AG04450 (cell line): ENCODE measurements around the gene ZNF212. TPM values are rescaled to one million over a fixed set of nuclear protein-coding genes. Genes with fewer than 3 reads are reported as not detected.

Source experiments
- CTCF ChIA-PET: fragments of 300-600, 350-600 bp; formaldehyde crosslinking; extraction: SDS; loops from one replicate; lab custom pipeline; 2022; ENCODE audit warnings: antibody characterized with exemption, inconsistent platforms; lab: Charles Lee
- POLR2A ChIA-PET: fragments of 350-600 bp; formaldehyde crosslinking; extraction: SDS; loops from one replicate; lab custom pipeline; 2021; ENCODE audit warnings: antibody characterized with exemption, inconsistent platforms; lab: Yijun Ruan, JAX
- DNase-seq: peaks from one replicate; pipeline ENCODE4 v3.0.0-alpha.2; 2011; ENCODE audit warnings: low read depth, low spot score
- H3K27ac ChIP-seq: one replicate; pipeline ENCODE4 v1.5.1; 2012; ENCODE audit warnings: low read depth, low read length, control low read depth
- H3K27me3 ChIP-seq: one replicate; pipeline ENCODE4 v1.6.0; 2012; ENCODE audit warnings: low read length; ENCODE audit not compliant: control insufficient read depth, insufficient read depth
- H3K4me3 ChIP-seq: 2 replicates; pipeline ENCODE4 v1.5.1; 2011; ENCODE audit warnings: mild to moderate bottlenecking, low read depth, low read length, control low read depth
- H3K9me3 ChIP-seq: 2 replicates; pipeline ENCODE4 v1.5.1; 2012; ENCODE audit warnings: low read length; ENCODE audit not compliant: control insufficient read depth, insufficient read depth
- polyA plus RNA-seq: library from polyadenylated mRNA; depleted of rRNA; stranded (reverse); fragments of >200 nt; gene quantifications from 2 replicates; pipeline ENCODE4 v1.2.3, GENCODE V29; 2011
- TF ChIP-seq, protein P1 (sequence below): IDR thresholded peaks from 2 replicates; pipeline ENCODE4 v1.5.1; 2011; ENCODE audit warnings: low read depth, low read length, control low read depth, inconsistent platforms

Gene ZNF212
- polyA plus RNA-seq, 1 experiment: 4.1 TPM

DNA sequence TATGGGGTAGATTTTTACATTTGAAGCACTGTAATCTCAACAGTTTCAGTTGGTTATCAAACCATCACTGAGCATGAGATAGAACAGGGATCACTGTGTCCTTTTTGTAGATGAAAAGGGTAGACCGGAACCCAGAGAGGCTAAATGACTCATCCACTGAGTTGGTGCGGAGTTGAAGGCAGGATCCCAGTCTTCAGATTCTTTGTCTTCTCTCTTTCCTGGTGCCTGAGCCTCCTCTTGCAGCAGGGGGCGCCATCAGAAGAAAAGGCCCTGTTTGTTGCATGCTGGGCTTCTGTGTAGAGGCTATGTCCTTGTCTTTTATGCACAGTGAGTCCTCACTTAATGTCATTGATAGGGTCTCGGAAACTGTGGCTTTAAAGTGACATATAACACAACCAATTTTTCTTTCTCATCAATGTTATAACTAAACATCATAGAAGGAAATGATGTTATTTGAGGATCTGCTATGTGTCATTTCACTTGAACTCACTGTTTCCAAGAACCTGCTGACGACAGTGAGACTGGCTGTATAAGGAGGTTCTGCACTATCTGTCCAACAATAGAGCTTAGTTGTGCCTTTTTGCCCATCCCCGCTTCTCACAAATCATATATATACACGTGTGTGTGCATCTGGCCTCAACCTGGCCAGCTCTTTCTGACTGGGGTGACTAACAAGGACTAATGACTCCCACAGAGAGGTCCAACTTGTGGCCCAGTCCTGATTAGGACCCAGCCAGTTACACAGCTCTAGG is 29.8 kb upstream of the ZNF212 start:
- TF ChIP-seq, protein P1, sequence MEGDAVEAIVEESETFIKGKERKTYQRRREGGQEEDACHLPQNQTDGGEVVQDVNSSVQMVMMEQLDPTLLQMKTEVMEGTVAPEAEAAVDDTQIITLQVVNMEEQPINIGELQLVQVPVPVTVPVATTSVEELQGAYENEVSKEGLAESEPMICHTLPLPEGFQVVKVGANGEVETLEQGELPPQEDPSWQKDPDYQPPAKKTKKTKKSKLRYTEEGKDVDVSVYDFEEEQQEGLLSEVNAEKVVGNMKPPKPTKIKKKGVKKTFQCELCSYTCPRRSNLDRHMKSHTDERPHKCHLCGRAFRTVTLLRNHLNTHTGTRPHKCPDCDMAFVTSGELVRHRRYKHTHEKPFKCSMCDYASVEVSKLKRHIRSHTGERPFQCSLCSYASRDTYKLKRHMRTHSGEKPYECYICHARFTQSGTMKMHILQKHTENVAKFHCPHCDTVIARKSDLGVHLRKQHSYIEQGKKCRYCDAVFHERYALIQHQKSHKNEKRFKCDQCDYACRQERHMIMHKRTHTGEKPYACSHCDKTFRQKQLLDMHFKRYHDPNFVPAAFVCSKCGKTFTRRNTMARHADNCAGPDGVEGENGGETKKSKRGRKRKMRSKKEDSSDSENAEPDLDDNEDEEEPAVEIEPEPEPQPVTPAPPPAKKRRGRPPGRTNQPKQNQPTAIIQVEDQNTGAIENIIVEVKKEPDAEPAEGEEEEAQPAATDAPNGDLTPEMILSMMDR: peak; percentile 59
- Histone ChIP-seq H3K27me3 (no peaks in the 10 kb centered on the region), H3K4me3 (no peak overlapping the region), H3K27ac (no peak overlapping the region), H3K9me3 (no peaks in the 10 kb centered on the region)
- ChIA-PET CTCF (interaction anchor here (0.7 to 1.0 kb wide), 2 partner anchors 15 to 19 kb away, joined by 3 read pairs; partner anchors contain the start of gene ZNF282), POLR2A (no interaction called here)
- DNase-seq: no peak

DNA sequence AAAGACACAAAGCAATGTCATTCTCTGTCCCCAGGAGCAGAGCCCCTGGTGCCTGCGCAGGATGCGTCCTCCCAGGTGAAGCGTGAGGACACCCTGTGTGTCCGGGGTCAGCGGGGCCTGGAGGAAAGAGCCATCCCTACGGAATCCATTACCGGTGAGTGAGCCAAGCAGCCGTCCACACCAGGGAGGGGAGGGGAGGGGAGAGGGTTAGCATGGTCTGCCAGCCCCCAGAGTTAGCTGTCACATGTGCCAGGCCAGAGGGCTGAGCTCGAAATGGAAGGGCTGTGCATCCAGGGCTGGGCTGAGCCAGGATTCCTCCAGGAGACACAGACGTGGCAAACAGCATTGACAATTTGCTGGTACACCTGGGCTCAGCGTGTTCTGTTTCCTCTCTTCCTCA is 28.9 kb upstream of the ZNF212 start:
- H3K4me3 ChIP-seq: no peak overlapping the region
- TF ChIP-seq, protein P1: no peak
- ChIA-PET POLR2A (no interaction called here), CTCF (interaction anchor here (0.7 to 1.0 kb wide), 2 partner anchors 16 to 18 kb away, joined by 3 read pairs; partner anchors contain the start of gene ZNF282)
- no peaks in the 10 kb centered on the region for H3K27me3 ChIP-seq
- H3K9me3 ChIP-seq: no peaks in the 10 kb centered on the region
- no peak for DNase-seq
- H3K27ac ChIP-seq: no peak overlapping the region

DNA sequence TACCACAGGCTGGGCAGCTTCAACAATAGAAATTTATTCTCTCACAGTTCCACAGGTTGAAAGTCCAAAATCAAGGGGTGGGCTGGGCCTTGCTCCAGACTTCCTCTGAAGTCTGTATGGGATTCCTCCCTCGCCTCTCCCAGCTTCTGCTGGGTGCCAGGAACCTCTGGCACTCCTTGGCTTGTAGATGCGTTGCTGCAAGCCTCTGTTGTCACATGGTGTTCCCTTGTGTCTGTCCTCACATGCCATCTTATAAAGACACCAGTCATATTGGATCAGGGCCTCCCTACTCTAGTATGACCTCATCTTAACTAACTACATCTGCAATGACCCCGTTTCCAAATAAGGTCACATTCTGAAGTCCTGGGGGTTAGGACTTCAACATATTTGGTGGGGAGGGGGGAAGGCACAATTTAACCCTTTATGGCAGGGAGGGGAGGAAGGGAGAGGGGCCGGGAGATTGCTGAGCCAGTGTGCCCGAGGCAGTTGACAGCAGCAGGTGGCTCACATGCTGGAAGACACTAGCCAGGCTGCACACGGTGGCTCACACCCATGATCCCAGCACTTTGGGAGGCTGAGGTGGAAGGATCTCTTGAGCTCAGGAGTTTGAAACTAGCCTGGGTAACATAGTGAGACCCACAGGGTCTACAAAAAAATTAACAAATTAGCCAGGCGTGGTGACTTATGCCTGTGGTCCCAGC is 25.3 kb upstream of the ZNF212 start:
- no peaks in the 10 kb centered on the region for H3K27me3 ChIP-seq
- H3K9me3 ChIP-seq: no peaks in the 10 kb centered on the region
- DNase-seq: no peak
- H3K4me3 ChIP-seq: no peak overlapping the region
- no peak overlapping the region for H3K27ac ChIP-seq
- CTCF ChIA-PET: interaction anchor here (0.6 to 1.1 kb wide), 2 partner anchors 27 to 283 kb away, joined by 3 to 4 read pairs; no protein-coding TSS in a partner anchor
- POLR2A ChIA-PET: interaction anchor here (0.5 to 0.9 kb wide), 2 partner anchors 17 to 48 kb away, joined by 3 to 7 read pairs; partner anchors contain the start of gene ZNF783
- TF ChIP-seq, protein P1: no peak

DNA sequence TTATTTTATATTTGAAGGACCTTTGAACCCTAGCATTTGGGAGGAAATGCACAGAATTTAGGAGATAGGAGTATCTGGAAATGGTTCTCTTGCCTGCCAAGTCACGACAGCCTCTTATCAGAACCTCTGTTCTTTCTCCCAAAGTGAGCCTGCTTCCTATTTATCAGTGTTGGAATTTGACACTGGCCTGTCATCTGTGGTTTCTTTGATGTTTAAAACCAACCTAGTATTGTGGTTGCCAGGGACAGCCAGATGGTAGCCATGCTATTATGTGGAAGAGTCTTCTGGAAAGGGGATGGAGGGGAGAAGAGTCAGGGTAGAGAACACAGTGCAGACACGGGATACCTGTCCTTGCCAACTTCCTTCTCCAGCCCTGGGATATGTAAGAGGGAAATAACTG is 23.0 kb upstream of the ZNF212 start:
- TF ChIP-seq, protein P1: no peak
- Histone ChIP-seq H3K4me3 (no peak overlapping the region), H3K9me3 (no peaks in the 10 kb centered on the region), H3K27me3 (no peaks in the 10 kb centered on the region), H3K27ac (no peak overlapping the region)
- DNase-seq: no peak
- CTCF ChIA-PET: no interaction called here
- POLR2A ChIA-PET: no interaction called here
